Measurements from ENCODE around the gene ZNF638.
A peak's percentile ranks its signal among the peaks of the same experiment; 100 is the strongest.

ZNF638 gene

DNA sequence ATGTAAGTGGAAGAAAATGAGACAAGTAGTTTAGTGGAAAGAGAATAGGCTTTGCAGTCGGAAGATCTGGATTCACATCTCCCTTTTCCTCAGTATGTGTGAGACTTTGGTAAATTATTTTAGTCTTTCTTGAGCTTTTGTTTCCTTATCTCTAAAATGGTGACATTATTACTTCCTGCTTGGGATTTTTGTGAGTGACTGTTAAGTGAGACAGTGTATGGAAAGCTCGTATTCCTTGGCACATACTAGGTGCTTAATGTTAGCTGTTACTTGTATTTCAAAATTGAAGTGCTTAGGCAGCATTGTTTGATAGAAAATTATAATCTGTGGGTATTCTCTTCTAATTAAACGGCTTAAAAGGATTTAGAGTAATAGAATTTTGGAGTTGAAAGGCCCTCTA, 2.0 kb downstream of the ZNF638 start:
- DNase-seq, result no peak

DNA sequence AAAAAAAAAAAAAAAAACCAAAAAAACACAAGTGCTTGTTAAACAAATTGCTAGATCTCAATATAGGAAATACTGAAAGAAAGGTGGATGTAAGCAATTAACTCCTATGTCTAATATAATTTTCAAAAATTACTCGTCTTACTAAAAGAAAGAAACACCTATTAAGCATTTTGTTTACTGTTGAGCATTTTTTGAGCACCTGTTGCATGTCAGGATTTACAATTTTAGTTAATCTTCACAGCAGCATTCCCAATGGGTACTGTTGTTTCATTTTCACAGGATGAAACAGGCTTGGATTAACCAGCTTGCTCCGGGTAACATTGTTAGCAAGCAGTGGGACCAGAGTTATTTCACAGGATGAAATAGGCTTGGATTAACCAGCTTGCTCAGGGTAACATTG, 4.8 kb downstream of the ZNF638 start:
- DNase-seq, result no peak

DNA sequence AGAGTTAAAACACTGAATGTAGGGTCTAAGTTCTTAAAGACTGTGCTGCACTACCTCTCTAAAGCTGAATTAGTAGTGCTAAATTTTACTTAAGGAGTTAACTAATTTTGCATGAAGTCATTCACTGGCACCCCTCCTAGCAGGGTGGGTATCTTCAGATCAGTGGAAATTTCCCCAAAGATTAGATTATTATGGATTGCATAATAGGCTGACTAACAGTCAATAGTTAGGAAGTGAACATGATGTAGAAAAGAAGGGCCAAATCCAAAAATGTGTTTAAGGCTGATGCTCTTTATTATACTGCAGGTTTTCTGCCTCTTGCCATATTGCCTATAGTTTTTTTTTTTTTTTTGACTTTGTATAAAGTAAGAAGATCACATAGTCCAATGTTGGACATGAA, 5.2 kb downstream of the ZNF638 start:
- peak in 1 of 2 experiments; percentile 15 for DNase-seq

DNA sequence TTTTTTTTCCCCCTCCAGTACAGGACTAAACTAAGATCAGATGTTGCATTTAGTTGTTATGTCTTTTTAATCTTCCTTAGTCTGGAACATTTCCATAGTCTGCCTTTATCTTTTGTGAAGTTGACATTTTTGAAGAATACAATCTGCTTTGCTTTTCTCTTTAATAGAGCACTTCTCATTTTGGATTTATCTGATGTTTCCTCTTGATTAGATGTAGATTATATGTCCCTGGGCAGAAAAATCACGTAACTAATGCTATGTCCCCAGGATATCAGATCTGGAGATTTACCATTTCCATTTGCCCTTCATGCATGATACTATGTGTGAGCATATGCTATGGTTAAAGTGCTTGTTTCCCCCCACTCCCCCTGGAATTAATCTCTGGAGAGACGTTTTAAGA, 6.2 kb downstream of the ZNF638 start:
- DNase-seq, result no peak

DNA sequence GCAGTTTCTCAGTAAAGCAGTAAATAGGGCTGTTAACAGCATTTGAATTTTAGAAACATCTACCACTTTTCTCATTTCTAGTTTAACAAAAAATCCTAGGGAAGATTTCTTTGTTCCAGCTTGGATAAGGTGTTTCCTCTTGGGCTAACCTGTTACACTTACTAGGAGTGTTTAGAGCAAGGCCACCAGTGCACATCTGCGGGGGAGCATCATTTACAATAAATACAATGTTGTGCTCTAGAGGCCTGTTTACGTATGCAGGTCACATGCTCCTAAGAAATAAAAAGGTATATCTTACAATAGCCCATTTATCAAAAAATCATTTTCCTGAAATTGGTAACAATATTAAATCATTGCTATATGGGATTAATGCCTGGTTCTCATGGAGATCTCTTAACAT, 8.1 kb downstream of the ZNF638 start:
- no peak for DNase-seq

DNA sequence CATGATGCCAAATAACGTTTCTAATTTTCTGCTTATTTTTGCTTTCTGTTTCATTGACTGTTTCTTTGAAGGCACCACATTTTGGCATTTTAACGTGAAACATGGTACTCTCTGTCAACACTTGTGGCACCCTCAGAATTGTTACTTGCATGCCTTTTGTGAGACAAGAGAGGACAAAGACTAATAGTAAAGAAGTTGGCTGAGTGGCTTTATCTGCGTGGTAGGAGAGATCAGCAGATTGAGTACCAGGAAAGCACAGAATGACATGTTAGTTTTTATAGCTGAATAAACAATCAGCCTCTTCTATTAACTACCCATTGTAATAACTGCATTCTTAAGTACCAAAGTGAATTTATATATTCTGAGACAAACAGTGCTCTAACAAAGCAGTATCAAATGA, 8.6 kb downstream of the ZNF638 start:
- no peak for DNase-seq

DNA sequence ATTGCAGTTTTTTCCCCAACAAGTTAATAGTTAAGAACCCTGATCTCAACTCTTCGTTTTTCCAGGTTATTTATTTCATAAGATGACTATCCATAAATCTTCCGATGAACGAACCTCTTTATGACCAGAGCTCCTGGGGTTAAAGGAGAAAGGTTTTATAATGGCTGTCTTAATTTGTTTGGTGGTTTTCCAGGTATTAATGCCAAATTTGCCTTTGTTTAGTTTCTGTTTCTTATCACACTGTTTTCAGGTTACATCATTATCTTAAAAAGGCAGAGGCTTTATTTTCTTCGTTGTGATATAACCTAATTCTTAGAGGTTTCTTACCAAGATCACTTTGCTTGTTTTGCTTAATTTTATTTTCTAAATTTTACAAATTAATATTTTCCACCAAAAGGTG, 10.1 kb downstream of the ZNF638 start:
- no peak for DNase-seq

DNA sequence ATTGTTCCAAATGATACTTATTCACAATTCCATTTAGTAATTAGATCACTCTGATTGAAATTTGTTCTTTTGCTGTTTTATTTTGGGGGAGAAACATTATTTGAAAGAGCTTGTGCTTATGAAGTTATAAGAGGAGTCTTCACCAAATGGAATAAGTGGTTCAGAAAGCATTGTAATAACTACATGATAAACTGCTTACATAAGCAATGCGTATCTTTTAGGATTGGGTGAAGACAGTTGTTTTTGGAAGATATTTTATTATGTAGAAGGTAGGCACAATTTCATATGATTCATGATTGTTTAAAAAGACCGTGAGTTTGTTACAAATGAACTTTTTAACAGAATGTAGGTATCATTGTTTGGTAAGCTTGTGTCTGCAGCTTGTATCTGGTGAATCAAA, 14.5 kb downstream of the ZNF638 start:
- no peak for DNase-seq

DNA sequence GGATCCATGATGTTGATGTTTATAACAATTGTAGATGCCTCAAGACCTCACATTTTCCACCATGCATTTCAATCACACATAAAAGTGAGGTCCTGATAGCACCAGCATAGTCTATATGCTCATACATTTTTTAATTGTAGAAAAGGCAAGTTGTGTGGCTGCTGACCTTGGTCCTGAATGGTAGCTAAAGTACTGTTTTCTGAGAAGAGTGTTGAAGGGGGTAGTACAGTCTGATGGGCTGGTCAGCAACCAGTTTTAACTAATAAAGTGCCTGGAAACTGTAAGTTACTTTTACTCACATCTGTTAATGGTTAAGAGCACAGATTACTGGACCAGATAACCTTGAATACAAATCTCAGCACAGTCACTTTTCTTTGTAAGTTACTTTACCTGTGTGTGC, 15.9 kb downstream of the ZNF638 start:
- DNase-seq, result peak; percentile 32 to 37

DNA sequence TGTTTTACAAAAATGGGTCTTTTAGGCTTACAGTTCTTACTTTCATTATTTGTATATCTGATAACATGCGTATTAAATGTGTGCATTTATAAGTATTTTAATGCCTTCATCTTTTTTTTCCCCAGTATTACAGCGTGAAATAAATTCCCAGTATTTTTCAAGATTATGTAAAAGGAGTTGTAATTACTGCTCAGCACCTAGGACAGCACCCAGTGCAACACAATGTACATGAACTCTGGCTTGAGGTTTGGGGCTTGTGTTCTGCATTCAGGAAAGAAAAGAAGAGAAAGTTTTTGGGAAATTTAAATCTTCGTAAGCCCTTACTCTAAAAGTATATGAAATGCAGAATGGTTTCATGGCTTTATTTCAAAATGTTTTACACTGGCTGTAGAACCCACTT, 16.7 kb downstream of the ZNF638 start:
- peak in 1 of 2 experiments; percentile 11 for DNase-seq

DNA sequence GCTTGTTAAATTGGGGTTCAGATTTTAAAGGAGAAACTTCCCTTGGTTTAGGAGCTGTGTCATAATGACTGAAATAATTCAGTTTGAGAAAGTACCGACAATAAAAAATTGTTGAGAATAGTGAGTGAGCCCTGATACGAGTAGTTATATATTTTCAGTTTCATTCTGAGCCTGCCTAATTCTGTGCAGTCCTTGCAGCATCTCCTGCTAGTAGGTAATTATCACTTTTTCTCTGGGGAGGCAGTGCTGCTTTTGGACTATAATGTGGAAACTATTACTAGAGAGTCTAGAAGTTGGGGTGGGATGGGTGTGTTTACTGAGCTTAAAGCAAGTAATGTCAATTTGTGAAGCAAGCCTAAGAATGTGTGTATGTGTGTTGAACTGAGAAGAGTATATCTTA, 21.7 kb downstream of the ZNF638 start:
- no peak for DNase-seq

DNA sequence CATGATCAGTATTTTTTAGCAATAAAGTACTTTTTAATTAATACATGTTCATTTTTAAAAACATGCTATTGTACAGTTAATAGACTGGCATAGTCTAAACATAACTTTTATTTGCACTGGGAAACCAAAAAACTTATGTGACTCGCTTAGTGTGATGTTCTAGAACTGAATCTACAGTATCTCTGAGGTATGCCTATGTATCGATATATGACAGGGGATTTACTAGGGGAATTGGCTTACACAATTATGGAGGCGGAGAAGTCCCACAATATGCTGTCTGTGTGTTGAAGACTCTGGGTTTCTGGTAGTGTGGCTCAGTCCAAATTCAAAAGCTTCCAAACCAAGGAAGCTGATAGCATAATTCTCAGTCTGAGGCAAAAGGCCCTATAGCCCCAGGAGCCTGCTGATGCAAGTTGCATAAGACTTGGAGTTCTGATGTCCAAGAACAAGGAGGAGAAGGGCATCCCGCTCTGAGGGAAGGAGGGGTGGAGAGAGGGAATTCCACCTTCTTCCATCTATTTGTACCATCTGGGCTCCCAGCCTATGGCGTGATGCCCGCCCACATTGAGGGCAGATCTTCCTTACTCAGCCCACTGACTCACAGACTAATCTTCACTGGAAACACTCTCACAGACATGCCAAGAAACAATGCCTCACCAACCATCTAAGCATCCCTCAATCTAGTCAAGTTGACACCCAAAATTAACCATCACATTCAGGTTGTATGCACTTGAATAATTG, 27.5 kb downstream of the ZNF638 start:
- no peak for DNase-seq

DNA sequence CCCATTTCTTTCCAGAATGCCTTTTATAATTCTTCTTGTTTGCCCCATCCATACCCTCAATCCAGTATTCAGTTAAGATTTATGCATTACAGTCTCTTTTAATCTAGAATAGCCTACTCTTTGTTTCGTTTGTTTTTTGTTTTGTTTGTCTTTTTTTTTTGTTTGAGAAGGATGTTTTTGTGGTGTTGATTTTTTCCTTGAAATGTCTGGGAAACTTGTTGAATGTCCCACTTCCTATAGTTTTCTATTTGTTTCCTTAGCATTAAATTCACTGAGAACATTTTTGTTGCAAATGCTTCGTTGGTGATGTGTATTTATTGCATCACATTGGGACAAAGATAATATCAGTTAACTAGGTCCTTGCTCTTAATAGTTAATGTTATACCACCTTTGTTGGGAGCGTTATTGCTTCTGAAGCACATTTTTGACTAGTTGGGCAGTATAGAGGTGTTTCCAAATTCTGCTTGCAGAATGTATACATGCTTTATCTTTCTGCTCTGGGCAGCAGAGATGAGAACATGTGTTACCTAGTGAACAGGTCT, 28.9 kb downstream of the ZNF638 start:
- DNase-seq, result no peak

DNA sequence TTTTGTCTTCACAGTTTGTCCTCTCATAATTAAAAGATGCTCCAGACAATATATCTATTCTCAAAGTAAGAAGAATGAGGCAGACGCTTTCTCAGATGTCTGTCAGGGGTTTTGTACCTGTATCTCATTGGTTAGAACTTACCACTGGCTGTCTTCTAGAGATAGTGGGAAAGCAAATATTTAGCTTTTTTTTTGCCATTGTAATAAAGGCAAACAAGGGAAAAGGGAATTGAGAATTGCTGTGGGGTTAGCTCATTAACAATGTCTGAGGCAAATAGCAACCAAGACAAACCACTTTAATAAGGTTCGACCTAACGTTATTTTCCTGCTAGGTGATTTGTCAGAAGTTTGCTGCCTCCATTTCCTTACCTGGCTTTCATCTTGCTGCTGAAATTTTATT, 30.0 kb downstream of the ZNF638 start:
- no peak for DNase-seq

DNA sequence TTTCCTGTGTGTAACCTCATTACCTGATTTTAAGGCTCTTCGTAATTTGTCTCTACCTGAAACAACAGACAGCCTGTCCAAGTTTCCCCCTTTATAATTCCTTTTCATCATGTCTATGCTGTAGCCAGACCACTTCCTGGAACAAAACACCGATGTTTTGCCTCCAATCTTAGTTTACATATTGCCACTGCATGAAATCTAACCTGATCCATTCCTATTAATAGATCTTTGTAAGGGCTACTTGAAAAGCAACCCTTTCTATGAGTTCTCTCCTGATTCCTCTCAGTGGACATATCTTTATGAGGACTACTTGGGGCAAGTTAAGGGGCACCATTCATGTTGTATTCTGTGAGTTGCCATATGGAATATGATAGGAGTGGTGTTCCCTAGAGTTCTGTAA, 30.9 kb downstream of the ZNF638 start:
- no peak for DNase-seq

DNA sequence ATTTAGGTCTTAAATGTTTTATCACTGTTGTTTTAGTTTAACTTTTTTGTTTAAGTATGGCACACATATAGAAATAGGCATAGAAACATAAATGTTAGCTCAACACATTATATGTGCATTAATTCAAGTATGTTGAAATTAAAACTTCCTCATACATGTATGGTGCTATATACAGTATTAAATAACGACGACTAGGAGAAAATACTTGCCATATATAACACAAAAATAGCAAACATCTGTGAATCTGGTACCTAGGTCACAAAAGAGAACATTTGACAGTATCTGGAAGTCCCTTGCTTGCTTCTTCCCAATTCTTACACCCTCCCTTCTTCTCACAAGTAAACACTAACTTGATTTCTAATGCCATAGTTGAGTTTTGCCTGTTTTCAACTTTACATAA, 38.4 kb downstream of the ZNF638 start:
- no peak for DNase-seq

DNA sequence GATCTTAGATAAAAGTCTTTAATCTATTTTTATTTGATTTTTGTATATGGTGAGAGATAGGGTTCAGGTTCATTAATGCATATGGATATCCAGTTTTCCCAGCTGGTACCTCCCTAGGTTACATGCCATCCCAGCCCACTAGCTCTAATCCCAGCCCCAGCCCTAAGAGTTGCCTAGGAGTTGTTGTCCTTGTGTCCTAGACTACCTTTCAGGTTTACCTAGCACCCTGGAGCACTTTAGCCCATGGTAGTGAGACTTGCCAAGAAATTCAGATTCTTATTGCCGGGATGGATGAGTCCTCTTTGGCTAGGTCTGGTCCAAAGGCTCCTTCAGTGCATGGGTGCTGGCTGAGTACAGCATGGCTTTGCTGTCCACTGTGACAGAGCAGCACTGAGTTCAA, 40.5 kb downstream of the ZNF638 start:
- no peak for DNase-seq

DNA sequence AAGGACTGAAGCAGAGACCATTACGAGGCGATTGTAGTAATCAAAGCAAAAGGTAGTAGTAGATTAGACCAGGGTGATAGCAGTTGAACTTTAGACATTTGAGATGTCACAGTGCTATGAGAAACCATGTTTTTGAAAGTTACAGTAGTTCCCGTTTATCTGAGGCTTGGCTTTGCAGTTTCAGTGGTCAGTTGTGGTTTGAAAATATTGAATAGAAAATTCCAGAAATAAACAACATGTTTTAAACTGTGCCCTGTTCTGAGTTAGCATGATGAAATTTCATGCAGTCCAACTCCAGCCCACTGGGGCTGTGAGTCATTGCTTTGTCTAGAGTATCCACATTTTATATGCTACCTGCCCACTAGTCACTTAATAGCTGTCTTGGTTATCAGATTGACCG, 47.5 kb downstream of the ZNF638 start:
- DNase-seq, result no peak

DNA sequence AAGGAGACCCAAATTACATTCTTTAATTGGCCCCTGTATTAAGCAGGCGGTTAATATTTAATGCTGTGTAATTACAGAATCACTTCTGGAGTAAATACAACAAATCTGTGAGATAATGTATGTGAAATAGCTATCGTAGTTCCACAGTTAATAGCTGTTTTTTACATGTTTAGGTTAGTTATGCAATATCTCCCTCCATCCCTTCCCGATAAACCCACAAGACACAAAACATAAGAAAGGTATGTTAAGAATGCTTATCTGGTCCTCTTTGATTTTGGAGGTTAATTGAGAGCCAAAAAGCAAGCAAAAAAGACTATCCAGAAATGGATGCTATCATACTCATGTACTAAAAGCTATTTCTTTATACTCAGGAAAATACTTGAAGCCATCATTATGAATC, 49.1 kb downstream of the ZNF638 start:
- DNase-seq, result no peak

DNA sequence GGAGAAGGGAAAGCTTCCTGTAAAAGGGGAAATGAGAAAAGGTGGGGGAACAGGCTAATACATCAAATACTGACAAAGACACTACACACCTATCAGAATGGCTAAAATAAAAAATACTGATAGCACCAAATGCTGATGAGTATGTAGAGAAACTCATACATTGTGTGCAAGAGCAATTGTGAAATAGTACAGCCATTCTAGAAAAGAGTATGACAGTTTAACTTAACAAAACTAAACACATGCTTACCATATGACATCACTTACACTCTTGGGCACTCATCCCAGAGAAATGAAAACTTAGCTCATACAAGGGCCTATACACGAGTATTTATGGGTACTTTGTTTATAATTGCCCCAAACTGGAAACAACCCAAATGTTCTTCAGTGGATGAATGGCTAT, 53.4 kb downstream of the ZNF638 start:
- no peak for DNase-seq

DNA sequence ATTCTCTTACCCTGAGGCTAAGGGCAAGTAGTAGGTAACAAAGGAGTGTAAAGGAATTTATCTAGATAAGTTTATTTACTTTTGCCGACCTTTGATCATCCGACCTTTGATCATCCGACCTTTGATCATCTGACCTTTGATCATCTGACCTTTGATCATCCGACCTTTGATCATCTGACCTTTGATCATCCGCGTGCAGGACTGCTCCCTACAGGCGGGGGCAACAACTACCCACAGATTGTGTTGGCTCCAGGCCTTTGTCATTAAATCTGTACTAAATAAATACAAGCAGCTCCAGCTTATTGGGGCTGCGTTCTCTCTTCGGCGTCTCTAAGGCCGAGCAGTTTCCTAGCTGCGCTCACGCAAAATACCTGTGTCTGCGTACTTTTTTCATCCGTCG, 56.6 kb downstream of the ZNF638 start:
- DNase-seq, result no peak

DNA sequence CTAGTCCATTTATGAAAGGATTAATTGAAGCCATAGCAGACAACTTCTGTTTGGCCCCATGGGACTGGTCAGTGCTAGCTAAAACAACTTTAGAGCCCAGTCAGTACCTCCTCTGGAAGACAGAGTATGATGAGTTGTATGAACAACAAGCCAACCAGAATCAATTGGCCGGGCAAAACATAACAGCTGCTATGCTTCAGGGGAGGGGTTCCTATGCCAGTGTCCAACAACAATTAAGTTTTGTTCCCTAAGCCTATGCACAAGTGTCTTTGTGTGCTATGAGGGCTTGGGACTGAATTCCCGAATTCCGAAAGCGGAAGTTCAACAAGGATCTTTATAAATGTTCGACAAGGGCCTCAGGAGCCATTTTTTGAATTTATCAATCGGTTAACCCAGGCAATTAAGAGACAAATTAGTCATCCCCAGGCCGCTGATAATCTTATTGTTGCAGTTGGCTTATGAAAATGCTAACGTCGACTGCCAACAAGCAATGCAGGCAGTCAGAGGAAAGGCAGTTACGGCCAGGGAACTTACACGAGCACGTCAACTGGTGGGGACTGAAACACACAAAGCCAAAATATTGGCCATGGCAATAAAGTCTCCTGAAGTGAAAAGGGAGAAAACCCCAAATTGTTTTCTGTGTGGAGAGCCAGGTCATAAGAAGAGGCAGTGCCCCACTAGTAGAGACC, 57.9 kb downstream of the ZNF638 start:
- no peak for DNase-seq

DNA sequence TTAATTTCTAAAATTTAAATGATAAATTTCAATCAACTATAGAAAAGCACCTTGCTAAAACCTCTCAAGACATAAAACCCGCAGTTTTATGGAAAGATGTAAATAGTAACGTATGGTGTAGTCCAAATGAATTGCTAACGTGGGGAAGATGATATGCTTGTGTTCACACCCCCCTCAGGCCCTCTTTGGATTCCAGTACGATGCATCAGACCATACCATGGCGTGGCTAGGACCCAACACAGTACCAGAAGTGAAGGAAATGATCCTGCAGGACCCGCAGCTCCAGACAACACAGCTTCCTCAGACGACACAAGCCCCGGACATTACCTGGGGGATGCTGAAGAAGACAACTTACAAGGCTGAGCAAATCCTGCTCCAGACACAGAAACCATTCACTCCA, 61.6 kb downstream of the ZNF638 start:
- no peak for DNase-seq

DNA sequence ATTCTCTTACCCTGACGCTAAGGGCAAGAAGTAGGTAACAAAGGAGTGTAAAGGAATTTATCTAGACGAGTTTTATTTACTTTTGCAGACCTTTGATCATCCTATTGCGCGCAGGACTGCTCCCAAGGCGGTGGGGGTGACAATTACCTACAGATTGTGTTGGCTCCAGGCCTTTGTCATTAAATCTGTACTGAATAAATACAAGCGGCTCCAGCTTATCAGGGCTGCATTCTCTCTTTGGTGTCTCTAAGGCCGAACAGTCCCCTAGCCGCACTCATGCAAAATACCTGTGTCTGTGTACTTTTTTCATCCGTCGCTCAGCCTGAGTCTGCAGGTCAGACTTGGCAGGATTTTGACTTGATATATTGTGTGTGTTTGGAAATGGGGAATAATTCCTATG, 63.9 kb downstream of the ZNF638 start:
- DNase-seq, result no peak

DNA sequence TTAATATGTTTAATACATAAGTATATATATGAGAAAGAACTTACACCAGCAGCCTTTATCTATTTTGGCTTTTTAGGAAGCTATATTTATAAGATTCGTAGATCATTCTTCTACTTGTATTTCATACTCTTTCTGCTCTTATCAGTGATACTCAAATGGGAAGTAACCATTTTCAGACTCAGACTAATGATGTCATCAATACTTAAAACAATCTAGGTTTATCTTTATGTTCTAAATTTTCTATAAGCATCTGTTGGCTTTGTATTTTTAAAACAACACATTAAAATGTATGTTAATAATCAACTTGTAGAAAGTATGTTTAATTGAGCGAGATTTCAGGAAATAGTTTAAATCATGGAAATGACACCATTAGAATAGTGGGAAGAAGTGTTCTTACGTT, 70.8 kb downstream of the ZNF638 start:
- DNase-seq, result no peak
